ENCODE data around the gene ENTREP3.

DNA sequence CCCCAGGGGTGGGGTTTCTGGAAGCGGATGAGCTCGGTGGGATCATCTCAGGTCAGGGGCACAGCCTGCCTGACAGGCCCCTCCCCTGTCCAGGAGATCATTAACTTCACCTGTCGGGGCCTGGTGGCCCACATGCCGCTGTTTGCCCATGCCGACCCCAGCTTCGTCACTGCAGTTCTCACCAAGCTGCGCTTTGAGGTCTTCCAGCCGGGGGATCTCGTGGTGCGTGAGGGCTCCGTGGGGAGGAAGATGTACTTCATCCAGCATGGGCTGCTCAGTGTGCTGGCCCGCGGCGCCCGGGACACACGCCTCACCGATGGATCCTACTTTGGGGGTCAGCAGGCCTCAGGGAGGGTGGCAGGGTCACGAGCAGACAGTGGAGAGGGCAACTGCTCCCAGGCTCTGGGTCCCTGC is 30.4 kb upstream of the ENTREP3 start:
- no peak for TF ChIP-seq POLR2A (IDR thresholded peaks at IDR 0.05)
- TF ChIP-seq, protein P1, sequence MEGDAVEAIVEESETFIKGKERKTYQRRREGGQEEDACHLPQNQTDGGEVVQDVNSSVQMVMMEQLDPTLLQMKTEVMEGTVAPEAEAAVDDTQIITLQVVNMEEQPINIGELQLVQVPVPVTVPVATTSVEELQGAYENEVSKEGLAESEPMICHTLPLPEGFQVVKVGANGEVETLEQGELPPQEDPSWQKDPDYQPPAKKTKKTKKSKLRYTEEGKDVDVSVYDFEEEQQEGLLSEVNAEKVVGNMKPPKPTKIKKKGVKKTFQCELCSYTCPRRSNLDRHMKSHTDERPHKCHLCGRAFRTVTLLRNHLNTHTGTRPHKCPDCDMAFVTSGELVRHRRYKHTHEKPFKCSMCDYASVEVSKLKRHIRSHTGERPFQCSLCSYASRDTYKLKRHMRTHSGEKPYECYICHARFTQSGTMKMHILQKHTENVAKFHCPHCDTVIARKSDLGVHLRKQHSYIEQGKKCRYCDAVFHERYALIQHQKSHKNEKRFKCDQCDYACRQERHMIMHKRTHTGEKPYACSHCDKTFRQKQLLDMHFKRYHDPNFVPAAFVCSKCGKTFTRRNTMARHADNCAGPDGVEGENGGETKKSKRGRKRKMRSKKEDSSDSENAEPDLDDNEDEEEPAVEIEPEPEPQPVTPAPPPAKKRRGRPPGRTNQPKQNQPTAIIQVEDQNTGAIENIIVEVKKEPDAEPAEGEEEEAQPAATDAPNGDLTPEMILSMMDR (IDR thresholded peaks at IDR 0.05), result no peak
- no peak for TF ChIP-seq EP300 (IDR thresholded peaks at IDR 0.05)

Data from ovary (tissue), 3 donors.